Measurements from ENCODE around the gene RNU1-2. TPM values are rescaled to one million over a fixed set of nuclear protein-coding genes. Genes with fewer than 3 reads are reported as not detected.
"Not testable (repeated sequence)": the region's sequence is repeated elsewhere in the genome, so short reads cannot be mapped to it uniquely, and the experiment has no call there.

The RNU1-2 gene
- total RNA-seq, 1 donor from 2014 or later: 1,356 TPM

DNA sequence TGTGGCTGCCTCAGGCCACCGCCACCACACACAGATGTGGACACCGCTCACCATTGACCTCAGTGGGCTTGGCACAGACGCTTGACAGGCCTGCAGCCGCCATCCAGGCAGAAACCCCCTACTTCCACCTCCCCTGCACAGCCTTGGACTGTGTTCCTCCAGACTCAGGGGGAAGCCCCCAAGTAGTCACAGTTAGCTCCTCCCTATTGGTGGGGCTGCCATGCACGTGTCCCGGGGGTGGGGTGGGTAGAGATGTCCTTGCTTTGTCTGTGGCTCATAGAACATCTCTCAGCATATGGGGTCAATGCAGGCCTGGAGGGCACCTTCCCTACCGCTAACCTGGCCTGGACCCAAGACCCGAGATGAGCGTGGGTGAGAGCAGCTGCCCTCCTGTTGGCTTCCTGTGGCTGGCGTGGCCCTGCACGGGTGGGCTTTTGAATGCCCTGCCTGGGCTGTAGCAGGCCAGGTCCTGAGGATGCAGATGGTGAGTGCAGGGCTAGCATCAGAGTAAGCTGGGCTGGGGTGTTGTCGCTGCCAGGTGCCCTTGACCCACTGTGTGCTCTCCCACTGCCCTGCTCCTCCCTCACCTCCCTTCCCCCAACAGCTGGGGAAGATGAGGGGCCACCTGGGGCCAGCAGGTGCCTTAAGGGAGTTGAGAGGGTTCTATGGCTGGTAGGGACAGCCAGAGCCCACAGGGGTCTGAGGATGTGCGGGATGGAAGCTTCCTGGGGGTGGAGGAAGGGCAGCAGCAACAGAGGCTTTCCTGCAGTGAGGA, 32.1 kb downstream of the RNU1-2 start:
- Mint-ChIP-seq H3K27me3 (ENCODE audit: low read depth, unreplicated experiment) (peaks cover 14% of the 10 kb centered on the region), H3K4me1 (ENCODE audit: low read depth, unreplicated experiment) (no peaks in the 10 kb centered on the region), H3K9me3 (ENCODE audit: unreplicated experiment) (no peaks in the 10 kb centered on the region), H3K36me3 (ENCODE audit: low read depth, unreplicated experiment) (peaks cover 8% of the 10 kb centered on the region), H3K4me3 (ENCODE audit: unreplicated experiment) (no peak overlapping the region), H3K27ac (ENCODE audit: unreplicated experiment) (no peak overlapping the region)
- Histone ChIP-seq H3K9ac (ENCODE audit: low read length) (no peak overlapping the region), H3K36me3 (ENCODE audit: insufficient read depth, low read length) (no peaks in the 10 kb centered on the region), H3K27ac (ENCODE audit: low read depth, low read length) (no peak overlapping the region), H3K4me1 (ENCODE audit: insufficient read depth, low read length) (no peaks in the 10 kb centered on the region), H2AFZ (ENCODE audit: low read depth, low read length) (no peak overlapping the region), H3K27me3 (ENCODE audit: insufficient read depth, low read length) (no peaks in the 10 kb centered on the region), H3K79me2 (ENCODE audit: insufficient read depth, low read length) (no peaks in the 10 kb centered on the region), H3K4me3 (ENCODE audit: insufficient read depth, low read depth, low read length) (no peak overlapping the region), H3K9me3 (ENCODE audit: insufficient read depth, low read depth, low read length) (no peaks in the 10 kb centered on the region), H4K20me1 (ENCODE audit: insufficient read depth, low read length) (peaks cover 28% of the 10 kb centered on the region), H3K4me2 (ENCODE audit: low read length) (no peak overlapping the region)
- no peak for TF ChIP-seq EZH2 (IDR thresholded peaks at IDR 0.05; ENCODE audit: insufficient read depth, low read length)
- TF ChIP-seq, protein P1, sequence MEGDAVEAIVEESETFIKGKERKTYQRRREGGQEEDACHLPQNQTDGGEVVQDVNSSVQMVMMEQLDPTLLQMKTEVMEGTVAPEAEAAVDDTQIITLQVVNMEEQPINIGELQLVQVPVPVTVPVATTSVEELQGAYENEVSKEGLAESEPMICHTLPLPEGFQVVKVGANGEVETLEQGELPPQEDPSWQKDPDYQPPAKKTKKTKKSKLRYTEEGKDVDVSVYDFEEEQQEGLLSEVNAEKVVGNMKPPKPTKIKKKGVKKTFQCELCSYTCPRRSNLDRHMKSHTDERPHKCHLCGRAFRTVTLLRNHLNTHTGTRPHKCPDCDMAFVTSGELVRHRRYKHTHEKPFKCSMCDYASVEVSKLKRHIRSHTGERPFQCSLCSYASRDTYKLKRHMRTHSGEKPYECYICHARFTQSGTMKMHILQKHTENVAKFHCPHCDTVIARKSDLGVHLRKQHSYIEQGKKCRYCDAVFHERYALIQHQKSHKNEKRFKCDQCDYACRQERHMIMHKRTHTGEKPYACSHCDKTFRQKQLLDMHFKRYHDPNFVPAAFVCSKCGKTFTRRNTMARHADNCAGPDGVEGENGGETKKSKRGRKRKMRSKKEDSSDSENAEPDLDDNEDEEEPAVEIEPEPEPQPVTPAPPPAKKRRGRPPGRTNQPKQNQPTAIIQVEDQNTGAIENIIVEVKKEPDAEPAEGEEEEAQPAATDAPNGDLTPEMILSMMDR (IDR thresholded peaks at IDR 0.05; ENCODE audit: insufficient read depth, low read depth, low read length): no peak
- DNase-seq (ENCODE audit: low read depth): no peak
- no peak for FAIRE-seq

- not testable (repeated sequence) for H3K4me3 Mint-ChIP-seq (ENCODE audit: unreplicated experiment)
- peaks cover 12% of the 10 kb centered on the region for H3K27me3 Mint-ChIP-seq (ENCODE audit: low read depth, unreplicated experiment)
Observed at GRCh38 chr1:16929146-16930041, 33.6 kb downstream of the RNU1-2 start.

GRCh38 chr1:16931206-16931934, 35.6 kb downstream of the RNU1-2 start:
- H3K4me2 ChIP-seq (ENCODE audit: low read length); H3K4me1 Mint-ChIP-seq (ENCODE audit: low read depth, unreplicated experiment); H2AFZ ChIP-seq (ENCODE audit: low read depth, low read length); H3K9ac ChIP-seq (ENCODE audit: low read length); H3K36me3 ChIP-seq (ENCODE audit: insufficient read depth, low read length); H3K9me3 Mint-ChIP-seq (ENCODE audit: unreplicated experiment); H3K4me3 Mint-ChIP-seq (ENCODE audit: unreplicated experiment); H3K27me3 Mint-ChIP-seq (ENCODE audit: low read depth, unreplicated experiment); H3K27me3 ChIP-seq (ENCODE audit: insufficient read depth, low read length); H3K27ac ChIP-seq (ENCODE audit: low read depth, low read length); H3K4me3 ChIP-seq (ENCODE audit: insufficient read depth, low read depth, low read length); H3K4me1 ChIP-seq (ENCODE audit: insufficient read depth, low read length); H3K27ac Mint-ChIP-seq (ENCODE audit: unreplicated experiment); H3K79me2 ChIP-seq (ENCODE audit: insufficient read depth, low read length); FAIRE-seq; H3K9me3 ChIP-seq (ENCODE audit: insufficient read depth, low read depth, low read length); DNase-seq (ENCODE audit: low read depth): not testable (repeated sequence)
- peaks cover 17% of the 10 kb centered on the region for H4K20me1 ChIP-seq (ENCODE audit: insufficient read depth, low read length)
- peaks cover 11% of the 10 kb centered on the region for H3K36me3 Mint-ChIP-seq (ENCODE audit: low read depth, unreplicated experiment)

More at GRCh38 chr1:16929146-16930041, 33.6 kb downstream of the RNU1-2 start:
- H3K36me3 ChIP-seq (ENCODE audit: insufficient read depth, low read length); H3K9ac ChIP-seq (ENCODE audit: low read length); H3K4me1 Mint-ChIP-seq (ENCODE audit: low read depth, unreplicated experiment); H3K79me2 ChIP-seq (ENCODE audit: insufficient read depth, low read length); H3K4me2 ChIP-seq (ENCODE audit: low read length); H3K9me3 ChIP-seq (ENCODE audit: insufficient read depth, low read depth, low read length); FAIRE-seq; H3K9me3 Mint-ChIP-seq (ENCODE audit: unreplicated experiment); H3K4me1 ChIP-seq (ENCODE audit: insufficient read depth, low read length); H3K27ac ChIP-seq (ENCODE audit: low read depth, low read length); H3K27ac Mint-ChIP-seq (ENCODE audit: unreplicated experiment); H3K27me3 ChIP-seq (ENCODE audit: insufficient read depth, low read length); H2AFZ ChIP-seq (ENCODE audit: low read depth, low read length); DNase-seq (ENCODE audit: low read depth); H3K4me3 ChIP-seq (ENCODE audit: insufficient read depth, low read depth, low read length): not testable (repeated sequence)
- peaks cover 10% of the 10 kb centered on the region for H3K36me3 Mint-ChIP-seq (ENCODE audit: low read depth, unreplicated experiment)
- H4K20me1 ChIP-seq (ENCODE audit: insufficient read depth, low read length): peaks cover 22% of the 10 kb centered on the region

- H3K27me3 ChIP-seq (ENCODE audit: insufficient read depth, low read length); H2AFZ ChIP-seq (ENCODE audit: low read depth, low read length); H3K9me3 Mint-ChIP-seq (ENCODE audit: unreplicated experiment); H3K79me2 ChIP-seq (ENCODE audit: insufficient read depth, low read length); H3K9me3 ChIP-seq (ENCODE audit: insufficient read depth, low read depth, low read length); H3K4me1 ChIP-seq (ENCODE audit: insufficient read depth, low read length); H4K20me1 ChIP-seq (ENCODE audit: insufficient read depth, low read length); H3K4me3 Mint-ChIP-seq (ENCODE audit: unreplicated experiment); DNase-seq (ENCODE audit: low read depth); H3K27ac ChIP-seq (ENCODE audit: low read depth, low read length); FAIRE-seq; H3K4me1 Mint-ChIP-seq (ENCODE audit: low read depth, unreplicated experiment); H3K9ac ChIP-seq (ENCODE audit: low read length); H3K4me2 ChIP-seq (ENCODE audit: low read length); H3K27ac Mint-ChIP-seq (ENCODE audit: unreplicated experiment); H3K4me3 ChIP-seq (ENCODE audit: insufficient read depth, low read depth, low read length); H3K36me3 ChIP-seq (ENCODE audit: insufficient read depth, low read length): not testable (repeated sequence)
- H3K36me3 Mint-ChIP-seq (ENCODE audit: low read depth, unreplicated experiment): peaks cover 15% of the 10 kb centered on the region
- H3K27me3 Mint-ChIP-seq (ENCODE audit: low read depth, unreplicated experiment): peaks cover 14% of the 10 kb centered on the region
Observed at GRCh38 chr1:16933945-16934344, 38.2 kb downstream of the RNU1-2 start.

DNA sequence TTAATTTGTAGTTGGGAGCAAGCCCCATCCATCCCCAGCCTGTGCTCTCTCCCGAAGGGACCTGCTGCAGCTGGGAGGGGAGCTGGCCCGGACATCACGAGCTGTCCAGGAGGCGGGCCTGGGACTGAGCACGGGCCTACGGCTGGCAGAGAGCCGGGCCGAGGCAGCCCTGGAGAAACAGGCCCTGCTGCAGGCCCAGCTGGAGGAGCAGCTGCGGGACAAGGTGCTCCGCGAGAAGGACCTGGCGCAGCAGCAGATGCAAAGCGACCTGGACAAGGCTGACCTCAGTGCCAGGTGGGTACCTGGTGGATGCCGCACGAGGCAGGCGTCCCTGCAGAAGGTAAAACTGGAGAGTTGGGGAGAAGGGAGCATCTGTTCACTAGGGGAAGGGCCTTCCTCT, 40.8 kb downstream of the RNU1-2 start:
- H3K4me3 Mint-ChIP-seq (ENCODE audit: unreplicated experiment); H3K4me2 ChIP-seq (ENCODE audit: low read length); H2AFZ ChIP-seq (ENCODE audit: low read depth, low read length); H4K20me1 ChIP-seq (ENCODE audit: insufficient read depth, low read length); FAIRE-seq; DNase-seq (ENCODE audit: low read depth); H3K27ac ChIP-seq (ENCODE audit: low read depth, low read length); H3K4me1 Mint-ChIP-seq (ENCODE audit: low read depth, unreplicated experiment); H3K36me3 ChIP-seq (ENCODE audit: insufficient read depth, low read length); H3K27me3 ChIP-seq (ENCODE audit: insufficient read depth, low read length); H3K27ac Mint-ChIP-seq (ENCODE audit: unreplicated experiment); H3K4me1 ChIP-seq (ENCODE audit: insufficient read depth, low read length); H3K9me3 Mint-ChIP-seq (ENCODE audit: unreplicated experiment); H3K79me2 ChIP-seq (ENCODE audit: insufficient read depth, low read length); H3K4me3 ChIP-seq (ENCODE audit: insufficient read depth, low read depth, low read length); H3K9me3 ChIP-seq (ENCODE audit: insufficient read depth, low read depth, low read length); H3K9ac ChIP-seq (ENCODE audit: low read length); H3K27me3 Mint-ChIP-seq (ENCODE audit: low read depth, unreplicated experiment): not testable (repeated sequence)
- peaks cover 11% of the 10 kb centered on the region for H3K36me3 Mint-ChIP-seq (ENCODE audit: low read depth, unreplicated experiment)

Measured in astrocyte (in vitro differentiated cells and primary cell).